H1 (cell line): ENCODE data around the gene DCAF8. TPM values are rescaled to one million over a fixed set of nuclear protein-coding genes. Genes with fewer than 3 reads are reported as not detected.

Experiments used
- EGR1 ChIP-seq: IDR thresholded peaks from 2 replicates; pipeline ENCODE4 v1.6.1; 2011; ENCODE audit warnings: low read depth, low read length, borderline replicate concordance
- FOSL1 ChIP-seq: IDR thresholded peaks from 2 replicates; pipeline ENCODE4 v1.6.1; 2011; ENCODE audit warnings: mild to moderate bottlenecking, low read depth, low read length, moderate library complexity; ENCODE audit not compliant: insufficient read depth
- JUN ChIP-seq: IDR thresholded peaks from 2 replicates; pipeline ENCODE4 v1.6.1; 2011; ENCODE audit warnings: low read depth, mild to moderate bottlenecking, improper control_type of control experiment, low read length
- PHF8 ChIP-seq: fragments of 200-600 bp; sonication (generic); conservative IDR thresholded peaks from 2 replicates; pipeline ENCODE4 v1.7.1; 2012; ENCODE audit warnings: low read depth, mild to moderate bottlenecking, inconsistent platforms, low read length, moderate library complexity
- POLR2A ChIP-seq, 2 experiments: IDR thresholded peaks; 1 replicate in 1 of 2; 2 replicates in 1 of 2; pipeline ENCODE4 v1.6.1; 2011; ENCODE audit warnings: low read depth in 2 of 2, low read length in 2 of 2, mild to moderate bottlenecking in 2 of 2; ENCODE audit errors: control extremely low read depth in 1 of 2
- SIRT6 ChIP-seq: IDR thresholded peaks from one replicate; pipeline ENCODE4 v1.7.1; 2012; ENCODE audit warnings: low read length, inconsistent platforms
- SIX5 ChIP-seq: IDR thresholded peaks from 2 replicates; pipeline ENCODE4 v1.6.1; 2011; ENCODE audit warnings: mild to moderate bottlenecking, low read depth, low read length
- SRF ChIP-seq: IDR thresholded peaks from 2 replicates; pipeline ENCODE4 v1.6.1; 2011; ENCODE audit warnings: mild to moderate bottlenecking, low read depth, low read length, moderate library complexity
- polyA plus RNA-seq, 7 experiments: library from polyadenylated mRNA; depleted of rRNA in 3 of 7; stranded (reverse) in 5 of 7; unstranded in 2 of 7; fragments of >200 nt in 5 of 7; fragments of 200-250 nt in 2 of 7; gene quantifications; 1 replicate in 5 of 7; 2 replicates in 1 of 7; 4 replicates in 1 of 7; pipeline versions ENCODE4 v1.2.1 to v1.2.3, GENCODE V29; 2011 to 2013; ENCODE audit warnings: missing spikeins in 2 of 7, mixed read lengths in 2 of 7
- total RNA-seq: library from RNA; stranded (reverse); fragmentation: NEBNext Ultra II Directional; extraction: Animal tissue kit (Norgen Biotek cat#: 25700); gene quantifications from 2 replicates; pipeline ENCODE4 v1.2.1, GENCODE V29; 2021
- TF ChIP-seq, protein P1 (sequence below): fragments of 300-600 bp; sonication (generic); IDR thresholded peaks from 2 replicates; pipeline ENCODE4 v1.7.1; 2012; ENCODE audit warnings: low read length, moderate library complexity, mild to moderate bottlenecking, inconsistent platforms; ENCODE audit not compliant: insufficient replicate concordance

The DCAF8 gene
- total and polyA plus RNA-seq, 2 of the 8 experiments (the other 6 are each of a cell fraction or from before 2014, with no cell fraction given) = 68.2 to 110 TPM

DNA sequence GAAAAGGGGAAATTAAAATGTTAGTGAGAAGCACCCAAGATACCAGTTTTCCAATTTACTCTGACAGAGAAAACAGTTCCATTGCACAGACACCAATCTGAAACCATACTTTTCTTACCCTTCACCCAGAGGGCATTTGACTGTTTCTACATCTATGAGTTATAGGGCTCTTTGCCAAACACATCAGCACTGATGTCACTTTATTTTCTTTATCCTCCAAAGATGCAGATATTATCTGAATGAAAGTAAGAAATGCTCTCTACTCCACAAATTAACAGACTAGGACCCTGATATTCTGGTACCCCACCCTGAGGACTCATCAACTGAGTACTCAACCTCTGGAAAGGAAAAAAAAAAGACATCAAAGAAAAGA is 46.8 kb upstream of the DCAF8 start (continued):
- TF ChIP-seq, protein P1, sequence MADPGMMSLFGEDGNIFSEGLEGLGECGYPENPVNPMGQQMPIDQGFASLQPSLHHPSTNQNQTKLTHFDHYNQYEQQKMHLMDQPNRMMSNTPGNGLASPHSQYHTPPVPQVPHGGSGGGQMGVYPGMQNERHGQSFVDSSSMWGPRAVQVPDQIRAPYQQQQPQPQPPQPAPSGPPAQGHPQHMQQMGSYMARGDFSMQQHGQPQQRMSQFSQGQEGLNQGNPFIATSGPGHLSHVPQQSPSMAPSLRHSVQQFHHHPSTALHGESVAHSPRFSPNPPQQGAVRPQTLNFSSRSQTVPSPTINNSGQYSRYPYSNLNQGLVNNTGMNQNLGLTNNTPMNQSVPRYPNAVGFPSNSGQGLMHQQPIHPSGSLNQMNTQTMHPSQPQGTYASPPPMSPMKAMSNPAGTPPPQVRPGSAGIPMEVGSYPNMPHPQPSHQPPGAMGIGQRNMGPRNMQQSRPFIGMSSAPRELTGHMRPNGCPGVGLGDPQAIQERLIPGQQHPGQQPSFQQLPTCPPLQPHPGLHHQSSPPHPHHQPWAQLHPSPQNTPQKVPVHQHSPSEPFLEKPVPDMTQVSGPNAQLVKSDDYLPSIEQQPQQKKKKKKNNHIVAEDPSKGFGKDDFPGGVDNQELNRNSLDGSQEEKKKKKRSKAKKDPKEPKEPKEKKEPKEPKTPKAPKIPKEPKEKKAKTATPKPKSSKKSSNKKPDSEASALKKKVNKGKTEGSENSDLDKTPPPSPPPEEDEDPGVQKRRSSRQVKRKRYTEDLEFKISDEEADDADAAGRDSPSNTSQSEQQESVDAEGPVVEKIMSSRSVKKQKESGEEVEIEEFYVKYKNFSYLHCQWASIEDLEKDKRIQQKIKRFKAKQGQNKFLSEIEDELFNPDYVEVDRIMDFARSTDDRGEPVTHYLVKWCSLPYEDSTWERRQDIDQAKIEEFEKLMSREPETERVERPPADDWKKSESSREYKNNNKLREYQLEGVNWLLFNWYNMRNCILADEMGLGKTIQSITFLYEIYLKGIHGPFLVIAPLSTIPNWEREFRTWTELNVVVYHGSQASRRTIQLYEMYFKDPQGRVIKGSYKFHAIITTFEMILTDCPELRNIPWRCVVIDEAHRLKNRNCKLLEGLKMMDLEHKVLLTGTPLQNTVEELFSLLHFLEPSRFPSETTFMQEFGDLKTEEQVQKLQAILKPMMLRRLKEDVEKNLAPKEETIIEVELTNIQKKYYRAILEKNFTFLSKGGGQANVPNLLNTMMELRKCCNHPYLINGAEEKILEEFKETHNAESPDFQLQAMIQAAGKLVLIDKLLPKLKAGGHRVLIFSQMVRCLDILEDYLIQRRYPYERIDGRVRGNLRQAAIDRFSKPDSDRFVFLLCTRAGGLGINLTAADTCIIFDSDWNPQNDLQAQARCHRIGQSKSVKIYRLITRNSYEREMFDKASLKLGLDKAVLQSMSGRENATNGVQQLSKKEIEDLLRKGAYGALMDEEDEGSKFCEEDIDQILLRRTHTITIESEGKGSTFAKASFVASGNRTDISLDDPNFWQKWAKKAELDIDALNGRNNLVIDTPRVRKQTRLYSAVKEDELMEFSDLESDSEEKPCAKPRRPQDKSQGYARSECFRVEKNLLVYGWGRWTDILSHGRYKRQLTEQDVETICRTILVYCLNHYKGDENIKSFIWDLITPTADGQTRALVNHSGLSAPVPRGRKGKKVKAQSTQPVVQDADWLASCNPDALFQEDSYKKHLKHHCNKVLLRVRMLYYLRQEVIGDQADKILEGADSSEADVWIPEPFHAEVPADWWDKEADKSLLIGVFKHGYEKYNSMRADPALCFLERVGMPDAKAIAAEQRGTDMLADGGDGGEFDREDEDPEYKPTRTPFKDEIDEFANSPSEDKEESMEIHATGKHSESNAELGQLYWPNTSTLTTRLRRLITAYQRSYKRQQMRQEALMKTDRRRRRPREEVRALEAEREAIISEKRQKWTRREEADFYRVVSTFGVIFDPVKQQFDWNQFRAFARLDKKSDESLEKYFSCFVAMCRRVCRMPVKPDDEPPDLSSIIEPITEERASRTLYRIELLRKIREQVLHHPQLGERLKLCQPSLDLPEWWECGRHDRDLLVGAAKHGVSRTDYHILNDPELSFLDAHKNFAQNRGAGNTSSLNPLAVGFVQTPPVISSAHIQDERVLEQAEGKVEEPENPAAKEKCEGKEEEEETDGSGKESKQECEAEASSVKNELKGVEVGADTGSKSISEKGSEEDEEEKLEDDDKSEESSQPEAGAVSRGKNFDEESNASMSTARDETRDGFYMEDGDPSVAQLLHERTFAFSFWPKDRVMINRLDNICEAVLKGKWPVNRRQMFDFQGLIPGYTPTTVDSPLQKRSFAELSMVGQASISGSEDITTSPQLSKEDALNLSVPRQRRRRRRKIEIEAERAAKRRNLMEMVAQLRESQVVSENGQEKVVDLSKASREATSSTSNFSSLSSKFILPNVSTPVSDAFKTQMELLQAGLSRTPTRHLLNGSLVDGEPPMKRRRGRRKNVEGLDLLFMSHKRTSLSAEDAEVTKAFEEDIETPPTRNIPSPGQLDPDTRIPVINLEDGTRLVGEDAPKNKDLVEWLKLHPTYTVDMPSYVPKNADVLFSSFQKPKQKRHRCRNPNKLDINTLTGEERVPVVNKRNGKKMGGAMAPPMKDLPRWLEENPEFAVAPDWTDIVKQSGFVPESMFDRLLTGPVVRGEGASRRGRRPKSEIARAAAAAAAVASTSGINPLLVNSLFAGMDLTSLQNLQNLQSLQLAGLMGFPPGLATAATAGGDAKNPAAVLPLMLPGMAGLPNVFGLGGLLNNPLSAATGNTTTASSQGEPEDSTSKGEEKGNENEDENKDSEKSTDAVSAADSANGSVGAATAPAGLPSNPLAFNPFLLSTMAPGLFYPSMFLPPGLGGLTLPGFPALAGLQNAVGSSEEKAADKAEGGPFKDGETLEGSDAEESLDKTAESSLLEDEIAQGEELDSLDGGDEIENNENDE = no peak
- no peak for TF ChIP-seq SRF
- no peak for TF ChIP-seq JUN
- no peak for TF ChIP-seq EGR1
- TF ChIP-seq POLR2A (IDR thresholded peaks at IDR 0.05; ENCODE audit: control extremely low read depth in 1 of 2, low read depth in 2 of 2, low read length in 2 of 2) = no peak
- TF ChIP-seq SIX5 = no peak
- TF ChIP-seq PHF8 = no peak
- no peak for TF ChIP-seq SIRT6
- TF ChIP-seq FOSL1 = no peak
- TF ChIP-seq, all 59 proteins: peak for 0
